DND-41 (cell line): ENCODE measurements around the gene HSPA2.

Source experiments
- ATAC-seq: fragments of 200-7000 bp; cut with Tn5 transposase; 3 replicates; pipeline ENCODE4 v1.9.1; 2021; ENCODE audit warnings: low read depth; ENCODE audit not compliant: insufficient read depth
- DNase-seq: peaks from one replicate; pipeline ENCODE4 v3.0.0-alpha.2; 2020
- H2AFZ ChIP-seq: 2 replicates; pipeline ENCODE4 v1.6.0; 2012; ENCODE audit warnings: low read depth, low read length
- H3K27ac ChIP-seq: 2 replicates; pipeline ENCODE4 v1.5.1; 2012; ENCODE audit warnings: low read length, inconsistent platforms
- H3K27me3 ChIP-seq: fragments of 200-600 bp; sonication (generic); 2 replicates; pipeline ENCODE4 v1.6.0; 2012; ENCODE audit warnings: low read length, mild to moderate bottlenecking, inconsistent platforms; ENCODE audit not compliant: insufficient read depth, poor library complexity
- H3K36me3 ChIP-seq: 2 replicates; pipeline ENCODE4 v1.5.1; 2012; ENCODE audit warnings: low read length, inconsistent platforms; ENCODE audit not compliant: insufficient read depth
- H3K4me1 ChIP-seq: 2 replicates; pipeline ENCODE4 v1.5.1; 2012; ENCODE audit warnings: mild to moderate bottlenecking, low read length; ENCODE audit not compliant: insufficient read depth
- H3K4me2 ChIP-seq: 2 replicates; pipeline ENCODE4 v1.6.0; 2012; ENCODE audit warnings: mild to moderate bottlenecking, moderate library complexity, low read length, inconsistent platforms; ENCODE audit not compliant: insufficient read depth
- H3K4me3 ChIP-seq, 2 experiments: fragments of 200-600 bp in 1 of 2; shearing (Covaris generic) in 1 of 2; 2 replicates each; pipeline ENCODE4 v1.5.1; 2012 to 2016; ENCODE audit warnings: inconsistent platforms in 2 of 2, low read length in 2 of 2, mild to moderate bottlenecking in 2 of 2, low read depth in 1 of 2, moderate library complexity in 1 of 2
- H3K79me2 ChIP-seq: 2 replicates; pipeline ENCODE4 v1.6.0; 2012; ENCODE audit warnings: low read length, inconsistent platforms; ENCODE audit not compliant: insufficient read depth
- H3K9ac ChIP-seq: 2 replicates; pipeline ENCODE4 v1.6.0; 2012; ENCODE audit warnings: low read depth, mild to moderate bottlenecking, inconsistent platforms, low read length, moderate library complexity
- H3K9me3 ChIP-seq: 2 replicates; pipeline ENCODE4 v1.5.1; 2012; ENCODE audit warnings: low read length, moderate library complexity, mild to moderate bottlenecking, inconsistent platforms; ENCODE audit not compliant: insufficient read depth, severe bottlenecking
- H4K20me1 ChIP-seq: 2 replicates; pipeline ENCODE4 v1.6.0; 2012; ENCODE audit warnings: low read length; ENCODE audit not compliant: insufficient read depth
- EZH2 ChIP-seq: IDR thresholded peaks from 3 replicates; pipeline ENCODE4 v1.6.1; 2012; ENCODE audit warnings: borderline replicate concordance, low read depth, mild to moderate bottlenecking, moderate library complexity, low read length, inconsistent platforms; ENCODE audit not compliant: severe bottlenecking
- TF ChIP-seq, protein P1 (sequence below): IDR thresholded peaks from 2 replicates; pipeline ENCODE4 v1.5.1; 2012; ENCODE audit warnings: borderline replicate concordance, low read length, moderate library complexity, mild to moderate bottlenecking; ENCODE audit not compliant: poor library complexity, severe bottlenecking; ENCODE audit errors: extremely low read depth

HSPA2 gene

DNA sequence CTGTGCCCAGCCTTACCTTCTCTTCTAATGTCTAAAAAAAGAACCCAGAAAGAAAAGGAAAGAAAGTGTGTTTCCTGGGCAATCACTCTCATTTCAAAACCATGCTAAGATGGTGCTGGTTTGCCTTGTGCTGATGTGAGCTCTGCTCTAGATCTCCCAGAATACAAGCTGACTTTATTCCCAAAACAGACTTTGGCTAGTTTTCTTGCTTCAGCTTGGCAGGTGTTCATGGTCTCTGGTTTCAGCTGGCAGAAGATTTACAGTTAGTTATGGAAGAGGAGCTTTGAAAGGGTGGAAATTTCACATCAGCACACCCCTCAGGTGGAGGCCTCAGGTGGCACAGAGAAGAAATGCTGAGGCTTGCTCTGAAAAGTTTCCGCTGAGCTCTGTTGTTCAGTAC lies 43.6 kb downstream of the HSPA2 start:
- no peak overlapping the region for H3K27ac ChIP-seq
- H3K36me3 ChIP-seq: no peaks in the 10 kb centered on the region
- no peaks in the 10 kb centered on the region for H3K79me2 ChIP-seq
- H3K4me1 ChIP-seq: no peaks in the 10 kb centered on the region
- no peak overlapping the region for H3K4me2 ChIP-seq
- H2AFZ ChIP-seq: no peak overlapping the region
- TF ChIP-seq EZH2: no peak
- TF ChIP-seq, protein P1, sequence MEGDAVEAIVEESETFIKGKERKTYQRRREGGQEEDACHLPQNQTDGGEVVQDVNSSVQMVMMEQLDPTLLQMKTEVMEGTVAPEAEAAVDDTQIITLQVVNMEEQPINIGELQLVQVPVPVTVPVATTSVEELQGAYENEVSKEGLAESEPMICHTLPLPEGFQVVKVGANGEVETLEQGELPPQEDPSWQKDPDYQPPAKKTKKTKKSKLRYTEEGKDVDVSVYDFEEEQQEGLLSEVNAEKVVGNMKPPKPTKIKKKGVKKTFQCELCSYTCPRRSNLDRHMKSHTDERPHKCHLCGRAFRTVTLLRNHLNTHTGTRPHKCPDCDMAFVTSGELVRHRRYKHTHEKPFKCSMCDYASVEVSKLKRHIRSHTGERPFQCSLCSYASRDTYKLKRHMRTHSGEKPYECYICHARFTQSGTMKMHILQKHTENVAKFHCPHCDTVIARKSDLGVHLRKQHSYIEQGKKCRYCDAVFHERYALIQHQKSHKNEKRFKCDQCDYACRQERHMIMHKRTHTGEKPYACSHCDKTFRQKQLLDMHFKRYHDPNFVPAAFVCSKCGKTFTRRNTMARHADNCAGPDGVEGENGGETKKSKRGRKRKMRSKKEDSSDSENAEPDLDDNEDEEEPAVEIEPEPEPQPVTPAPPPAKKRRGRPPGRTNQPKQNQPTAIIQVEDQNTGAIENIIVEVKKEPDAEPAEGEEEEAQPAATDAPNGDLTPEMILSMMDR: no peak
- H3K4me3 ChIP-seq: no peak overlapping the region
- H3K27me3 ChIP-seq: no peaks in the 10 kb centered on the region
- H3K9ac ChIP-seq: no peak overlapping the region
- H3K9me3 ChIP-seq: no peaks in the 10 kb centered on the region
- ATAC-seq (no peak), DNase-seq (no peak)
- H4K20me1 ChIP-seq: no peaks in the 10 kb centered on the region

DNA sequence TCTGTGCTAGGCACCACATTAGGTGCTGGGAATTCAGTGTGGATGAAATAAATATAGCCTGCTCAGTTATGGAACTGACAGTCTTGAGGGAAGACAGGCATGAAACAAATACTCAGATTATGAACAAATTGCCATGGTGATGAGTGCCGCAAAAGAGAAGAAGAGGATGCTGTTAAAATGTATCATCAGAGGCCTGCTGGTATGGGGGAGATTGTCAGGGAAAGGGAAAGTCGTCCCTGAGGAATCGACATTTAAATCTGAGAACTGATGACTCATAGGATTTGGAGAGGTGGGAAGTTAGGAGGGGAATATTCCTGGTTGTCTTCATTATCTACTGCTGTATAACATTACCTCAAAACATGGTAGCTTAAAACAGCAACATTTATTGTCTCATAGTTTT lies 51.3 kb downstream of the HSPA2 start:
- Histone ChIP-seq H3K9ac (no peak overlapping the region), H2AFZ (no peak overlapping the region), H3K79me2 (no peaks in the 10 kb centered on the region), H3K4me2 (no peak overlapping the region), H3K4me3 (no peak overlapping the region), H3K9me3 (no peaks in the 10 kb centered on the region), H3K4me1 (no peaks in the 10 kb centered on the region), H3K36me3 (no peaks in the 10 kb centered on the region), H4K20me1 (no peaks in the 10 kb centered on the region; the same call in 1 of the 2 replicates), H3K27me3 (peaks cover 4% of the 10 kb centered on the region), H3K27ac (no peak overlapping the region)
- TF ChIP-seq EZH2: no peak
- TF ChIP-seq, protein P1: no peak
- no peak for DNase-seq
- no peak for ATAC-seq
